GM21381 (cell line): ENCODE measurements around the gene SECTM1.

Experiments
- ATAC-seq: cut with Tn5 transposase; IDR thresholded peaks from one replicate; pipeline ENCODE4 v1.9.1; 2021; ENCODE audit warnings: mild to moderate bottlenecking, moderate library complexity; ENCODE audit not compliant: unreplicated experiment

The SECTM1 gene

DNA sequence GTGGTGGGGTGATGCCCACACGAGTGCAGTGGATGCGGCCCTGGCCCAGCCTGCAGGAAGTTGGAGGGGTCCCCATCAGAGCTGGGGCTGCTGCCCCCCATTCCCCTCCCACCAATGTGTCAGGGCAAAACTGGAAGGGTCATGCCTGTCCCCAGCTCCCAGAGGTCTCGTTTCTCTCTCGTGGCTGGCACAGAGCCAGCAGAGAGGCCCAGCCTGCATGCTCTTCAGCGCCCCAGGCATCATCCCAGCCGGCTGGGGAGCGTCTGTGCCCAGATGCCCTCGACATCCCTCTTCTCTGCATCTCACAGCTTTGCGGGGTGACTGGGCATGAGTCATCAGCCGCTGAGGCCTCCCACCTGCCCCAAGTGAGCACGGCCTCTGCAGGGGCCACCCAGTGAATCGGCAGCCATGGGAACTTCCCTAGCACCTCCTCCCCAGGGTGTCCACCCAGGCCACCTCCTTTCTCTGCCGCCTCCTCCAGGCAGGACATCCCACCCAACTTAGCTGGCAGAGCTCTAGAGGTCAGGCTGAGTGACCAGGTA is 50.3 kb downstream of the SECTM1 start:
- no peak for ATAC-seq

DNA sequence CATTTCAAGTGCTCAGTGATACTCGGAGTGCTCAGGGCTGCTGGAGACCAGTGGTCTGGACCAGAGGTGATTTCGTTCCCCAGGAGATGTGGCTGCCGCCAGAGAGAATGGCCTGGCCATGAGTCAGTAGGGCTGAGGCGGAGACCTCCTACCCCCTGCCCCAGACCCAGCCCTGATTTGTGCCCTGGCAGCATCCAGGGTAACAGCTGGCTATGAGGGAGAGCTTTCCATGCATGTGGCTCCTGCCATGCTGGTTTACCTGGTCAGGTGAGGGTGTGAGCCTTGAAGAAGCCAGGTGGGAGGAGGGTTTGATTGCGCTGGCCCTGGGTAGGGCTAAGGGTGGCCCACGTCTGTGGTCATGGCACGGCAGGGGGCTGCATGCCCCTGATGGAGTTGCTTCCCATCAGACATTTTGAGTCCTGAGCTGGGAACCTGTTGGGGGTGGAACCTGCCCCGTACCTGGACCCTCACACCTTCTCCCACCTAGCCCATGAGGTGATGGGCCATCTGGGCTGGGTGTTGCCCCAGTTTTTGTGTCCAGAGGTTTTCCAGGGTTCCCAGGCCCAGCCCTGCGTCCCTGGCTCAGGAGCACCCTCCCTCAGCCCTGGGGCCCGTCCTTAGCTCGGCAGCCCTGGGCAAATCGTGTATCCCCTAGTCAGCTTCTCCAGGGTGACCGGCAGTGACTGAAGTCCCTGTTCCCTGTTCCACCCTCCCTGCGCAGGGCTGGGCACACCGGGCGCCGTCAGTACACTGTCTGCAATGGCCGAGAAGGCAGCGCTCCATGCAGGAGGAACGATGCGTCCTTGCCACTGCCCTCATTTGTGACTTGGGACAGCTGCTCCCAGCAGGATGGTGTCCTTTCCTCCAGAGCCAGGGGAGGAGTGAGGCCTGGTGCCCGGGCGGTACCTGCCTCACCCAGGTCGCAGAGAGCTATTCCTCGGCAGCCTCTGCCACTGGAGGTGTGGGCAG is 51.0 kb downstream of the SECTM1 start:
- no peak for ATAC-seq

DNA sequence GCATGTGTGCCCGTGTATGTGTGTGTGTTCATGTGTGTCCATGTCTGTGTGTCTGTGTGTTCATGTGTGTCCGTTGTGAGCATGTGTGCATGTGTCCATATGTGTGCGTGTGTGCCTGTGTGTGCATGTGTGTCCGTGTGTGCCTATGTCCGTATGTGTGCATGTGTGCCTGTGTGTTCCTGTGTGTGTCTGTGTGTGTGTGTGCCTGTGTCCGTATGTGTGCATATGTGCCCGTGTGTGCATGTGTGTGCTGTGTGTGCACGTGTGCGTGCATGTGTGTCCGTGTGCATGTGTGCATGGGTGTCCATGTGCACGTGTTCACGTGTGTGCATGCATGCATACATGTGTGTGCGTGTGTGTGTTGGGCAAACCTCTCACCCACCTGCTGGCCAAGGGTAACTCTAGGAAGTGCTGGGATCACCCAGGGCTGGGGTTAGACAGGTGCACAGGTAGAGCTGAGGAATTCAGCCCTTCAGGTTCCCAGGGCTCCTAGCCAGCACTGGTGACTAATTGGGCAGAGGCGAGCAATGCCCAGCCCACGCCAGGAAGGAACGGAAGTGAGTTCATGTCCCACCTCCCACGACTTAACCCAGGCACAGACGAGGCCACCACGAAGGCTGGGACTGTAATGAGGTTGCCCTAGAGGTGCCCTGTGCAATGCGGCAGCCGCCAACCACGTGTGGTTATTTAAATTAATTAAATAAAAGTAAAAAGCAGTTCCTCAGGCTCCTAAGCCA is 51.9 kb downstream of the SECTM1 start:
- ATAC-seq = no peak

DNA sequence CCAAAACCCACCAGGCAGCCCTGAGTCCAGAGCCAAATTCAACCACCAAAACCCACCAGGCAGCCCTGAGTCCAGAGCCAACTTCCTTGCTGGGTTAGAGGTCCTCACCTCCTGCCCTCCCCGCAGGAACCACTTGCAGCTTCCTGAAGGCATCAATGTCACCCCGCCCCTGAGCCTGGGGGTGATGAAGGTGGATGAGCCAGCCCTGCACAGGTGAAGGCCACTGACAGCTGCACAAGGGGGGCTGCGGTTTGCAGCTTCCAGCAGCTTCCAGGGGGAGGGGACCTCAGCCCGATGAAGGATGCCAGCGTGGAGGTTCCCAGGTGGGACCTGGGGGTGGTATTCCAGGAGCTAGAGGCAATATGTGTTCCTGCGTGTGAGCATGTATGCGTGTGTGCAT is 52.5 kb downstream of the SECTM1 start:
- ATAC-seq = no peak

DNA sequence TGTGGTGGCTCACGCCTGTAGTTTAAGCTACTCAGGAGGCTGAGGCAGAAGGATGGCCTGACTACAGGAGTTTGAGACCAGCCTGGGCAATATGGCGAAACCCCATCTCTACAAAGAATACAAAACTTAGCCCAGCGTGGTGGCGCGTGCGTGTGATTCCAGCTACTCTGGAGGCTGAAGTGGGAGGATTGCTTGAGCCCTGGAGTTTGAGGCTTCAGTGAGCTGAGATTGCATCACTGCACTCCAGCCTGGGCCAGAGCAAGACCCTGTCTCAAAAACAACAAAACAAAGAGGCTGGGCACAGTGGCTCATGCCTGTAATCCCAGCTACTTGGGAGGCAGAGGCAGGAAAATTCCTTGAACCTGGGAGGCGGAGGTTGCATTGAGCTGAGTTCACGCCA is 53.0 kb downstream of the SECTM1 start:
- no peak for ATAC-seq

DNA sequence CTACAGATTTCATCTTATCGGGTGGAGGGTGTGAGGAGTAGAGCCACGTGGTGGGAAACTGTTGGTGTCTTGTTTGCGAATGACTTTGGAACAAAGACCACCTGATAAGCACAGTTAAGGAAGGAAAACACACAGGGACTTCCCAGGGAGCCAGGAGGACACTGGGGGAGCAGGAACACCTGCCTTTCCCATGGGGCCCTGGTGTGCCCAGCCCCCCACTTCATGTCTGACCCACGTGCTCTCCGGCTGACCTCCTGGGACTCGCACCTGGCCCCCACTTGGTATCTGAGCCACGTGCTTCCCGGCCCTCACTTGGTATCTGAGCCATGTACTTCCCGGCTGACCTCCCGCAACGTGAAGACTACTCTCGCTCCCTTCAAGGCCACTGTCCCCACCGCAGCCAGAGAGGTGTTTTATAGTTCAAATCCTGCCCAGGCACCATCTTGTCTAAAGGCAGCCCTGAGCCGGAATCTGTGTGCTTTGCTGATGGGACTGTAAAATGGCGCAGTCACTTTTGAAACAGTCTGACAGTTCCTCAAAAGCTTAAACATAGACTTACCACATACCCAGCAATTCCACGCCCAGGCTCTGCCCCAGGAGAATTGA is 54.7 kb downstream of the SECTM1 start:
- ATAC-seq = no peak

DNA sequence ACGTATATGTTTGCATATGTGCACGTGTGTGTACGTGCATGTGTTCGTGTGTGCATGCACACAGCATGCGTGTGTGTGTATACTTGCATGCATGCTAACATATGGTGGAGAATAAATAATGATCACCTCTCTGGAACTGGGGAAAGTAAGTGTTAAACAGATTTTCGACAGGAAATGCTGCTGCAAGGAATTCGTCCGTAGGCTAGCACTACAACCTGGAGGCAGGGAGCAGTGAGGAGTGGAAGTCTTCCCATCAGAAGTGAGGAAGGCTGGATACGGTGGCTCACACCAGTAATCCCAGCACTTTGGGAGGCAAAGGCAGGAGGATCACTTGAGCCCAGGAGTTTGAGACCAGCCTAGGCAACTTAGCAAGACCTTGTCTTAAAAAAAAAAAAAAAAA is 55.3 kb downstream of the SECTM1 start:
- no peak for ATAC-seq

DNA sequence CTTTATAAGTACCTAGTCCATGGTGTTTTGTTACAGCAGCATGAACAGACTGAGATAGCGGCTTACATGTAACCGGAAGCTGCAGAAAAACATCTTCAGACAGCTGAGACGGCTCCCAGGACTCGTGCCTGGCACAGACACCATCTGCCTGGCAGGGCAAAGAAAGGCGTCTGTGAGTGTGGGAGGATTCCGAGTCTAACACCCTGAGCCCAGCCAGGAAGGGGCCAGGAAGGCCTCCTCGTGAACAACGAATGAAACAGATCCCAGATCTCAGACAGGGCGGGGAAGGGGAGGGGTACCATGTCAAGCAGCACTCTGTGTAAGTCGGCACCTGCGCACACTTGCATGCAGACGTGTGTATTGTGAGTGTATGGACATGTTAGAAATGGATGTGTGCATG is 55.7 kb downstream of the SECTM1 start:
- ATAC-seq = no peak

DNA sequence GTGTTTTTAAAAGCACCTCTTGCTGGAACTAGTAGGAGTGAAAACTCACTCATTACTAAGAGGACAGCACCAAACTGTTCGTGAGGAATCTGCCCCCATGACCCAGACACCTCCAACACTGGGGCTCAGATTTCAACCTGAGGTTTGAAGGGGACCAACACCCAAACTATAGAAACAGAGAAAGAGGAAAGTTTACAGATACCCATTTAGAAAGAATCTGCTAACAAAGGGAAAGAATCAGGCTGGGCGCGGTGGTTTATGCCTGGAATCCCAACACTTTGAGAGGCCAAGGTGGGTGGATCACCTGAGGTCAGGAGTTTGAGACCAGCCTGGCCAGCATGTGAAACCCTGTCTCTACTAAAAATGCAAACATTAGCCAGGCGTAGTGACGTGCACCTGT is 56.6 kb downstream of the SECTM1 start:
- no peak for ATAC-seq

DNA sequence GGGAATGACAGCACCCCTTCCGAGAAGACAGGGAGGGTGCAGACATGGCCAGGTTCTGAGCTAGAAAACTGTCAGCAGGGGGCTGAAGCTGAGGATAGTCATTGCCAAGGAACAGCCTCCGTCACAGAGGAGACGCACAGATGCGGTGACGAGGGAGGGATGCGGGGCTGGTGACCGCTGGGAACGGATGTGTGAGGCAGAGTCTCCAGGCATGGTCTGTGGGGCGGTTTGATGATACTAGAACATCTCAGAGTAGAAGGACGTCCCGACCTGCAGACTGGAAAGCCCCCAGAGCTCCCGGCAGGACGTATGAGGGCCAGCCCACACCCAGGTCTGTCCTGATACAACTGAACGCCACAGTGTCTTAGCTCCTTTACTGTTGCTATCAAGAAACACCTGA is 58.2 kb downstream of the SECTM1 start:
- no peak for ATAC-seq

DNA sequence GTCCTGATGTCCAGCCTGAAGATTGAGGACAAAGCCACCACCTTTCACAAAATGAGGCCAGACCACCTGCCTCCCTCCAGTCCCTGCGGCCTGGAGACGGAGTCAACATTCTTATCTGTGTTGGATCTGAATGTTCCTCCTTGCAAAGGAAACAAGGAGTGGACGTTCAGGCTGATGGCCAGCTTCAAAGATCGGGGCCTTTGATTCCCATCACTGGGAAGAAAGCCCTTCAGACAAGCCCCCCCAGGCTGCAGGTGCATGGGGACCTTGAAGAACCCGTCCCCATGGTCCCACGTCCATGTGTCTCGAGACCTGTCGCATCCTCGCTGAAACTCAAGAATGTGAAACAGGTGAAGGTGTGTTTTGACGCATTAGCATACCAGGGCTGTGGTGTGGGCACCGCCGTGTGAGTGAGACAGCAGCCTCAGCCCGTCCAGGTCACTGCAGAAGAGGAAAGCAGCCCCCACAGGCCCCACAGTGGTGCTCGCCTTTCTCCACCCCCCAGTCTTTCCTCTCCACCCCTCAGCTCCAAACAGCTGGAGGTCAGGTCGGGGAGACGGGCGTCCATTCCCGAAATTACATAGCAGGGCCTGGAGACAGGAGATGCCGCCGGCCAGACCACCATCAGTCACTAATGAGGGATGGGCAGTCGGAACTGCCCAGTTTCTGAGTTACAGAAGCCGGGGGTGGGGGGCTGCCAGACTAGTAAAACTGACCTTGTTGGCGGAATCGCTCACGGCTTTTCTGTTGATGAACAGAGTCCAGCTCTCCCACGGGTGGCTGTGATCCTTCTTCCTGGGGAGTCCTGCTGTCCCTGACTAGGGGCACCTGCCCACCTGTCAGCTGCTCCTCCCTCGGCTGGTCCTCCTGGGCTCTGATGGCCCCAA is 59.2 kb downstream of the SECTM1 start:
- no peak for ATAC-seq

DNA sequence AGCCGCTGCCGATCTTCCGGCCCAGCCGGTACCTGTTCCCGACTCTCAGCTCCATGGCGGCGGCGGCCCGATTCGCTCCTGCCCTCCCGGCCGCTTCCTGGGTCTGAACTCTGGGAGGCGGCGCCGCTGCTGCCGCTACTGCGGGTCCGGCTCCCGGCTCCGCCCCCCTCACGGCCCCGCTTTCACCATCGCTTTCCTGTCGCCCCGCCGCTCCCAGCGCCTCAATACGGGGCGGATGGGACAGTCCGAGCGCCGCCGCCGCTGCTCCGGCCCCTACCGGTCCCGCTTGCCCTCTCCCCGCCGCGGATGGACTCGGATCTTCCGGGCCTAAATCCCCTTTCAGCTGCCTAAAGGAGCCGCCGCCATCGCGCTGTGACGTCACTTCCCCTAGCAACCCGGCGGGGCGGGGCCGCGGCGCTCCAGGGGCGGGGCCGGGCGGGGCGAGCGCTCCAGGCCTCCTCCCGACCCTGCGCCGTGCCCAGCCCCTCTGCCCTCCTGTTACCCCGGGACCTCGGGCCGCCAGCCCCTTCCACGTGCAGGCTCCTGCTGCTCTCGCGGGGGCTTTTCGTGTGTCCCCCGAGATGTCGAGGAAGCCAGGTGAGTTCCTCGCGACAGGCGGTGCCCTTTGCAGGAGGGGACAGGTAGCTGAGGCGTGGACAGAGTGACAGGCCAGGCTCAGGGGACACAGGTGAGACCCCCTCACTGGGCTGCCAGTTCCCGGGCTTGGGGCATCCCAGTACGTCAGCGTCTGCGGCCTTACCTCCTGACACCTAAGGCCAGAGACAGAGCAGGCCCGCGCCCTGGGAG is 60.0 kb downstream of the SECTM1 start, which contains the start of gene CSNK1D:
CSNK1D (minus strand) TSS at position 374 of the 807 bp plus-strand sequence; CDS start at position 55, 319 bp downstream.
- peak; percentile 71 for ATAC-seq

DNA sequence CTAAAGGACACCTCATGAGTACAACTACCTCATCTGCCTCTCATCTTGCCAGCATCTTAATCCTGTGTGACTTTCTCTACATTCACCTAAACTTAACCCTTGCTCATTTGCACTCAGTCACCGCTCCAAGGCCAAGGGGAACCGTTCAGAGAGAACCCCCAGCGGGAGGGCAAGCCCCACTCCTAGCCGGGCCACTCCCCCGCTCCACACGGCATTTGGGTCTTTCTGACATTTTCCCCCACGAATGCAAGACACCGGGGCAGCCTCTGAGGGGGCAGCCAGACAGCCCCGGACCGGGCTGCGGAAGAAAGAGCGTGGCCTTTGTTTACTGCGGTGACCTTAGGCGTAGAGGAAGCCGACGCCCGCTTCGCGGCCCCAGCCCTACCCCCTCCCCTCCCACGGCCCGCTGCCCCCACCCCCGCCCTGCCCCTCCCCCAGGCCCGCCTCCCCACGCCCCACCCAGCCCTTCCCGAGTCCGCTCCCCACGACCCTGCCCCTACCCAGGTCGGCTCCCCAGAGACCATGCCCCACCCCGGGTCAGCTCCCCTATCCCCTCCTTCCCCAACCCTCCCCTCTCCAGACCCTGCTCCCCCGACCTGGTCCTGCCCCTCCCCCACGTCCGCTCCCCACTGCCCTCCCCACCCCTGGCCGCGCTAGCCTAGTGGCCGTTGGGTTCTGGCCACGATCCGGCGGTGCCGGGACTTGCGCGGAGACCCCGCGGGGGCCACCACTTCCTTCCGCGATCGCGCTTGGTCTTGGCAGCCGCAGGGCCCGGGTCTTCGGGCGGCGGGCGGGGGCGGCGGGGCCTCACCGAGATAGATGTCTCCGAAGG is 60.9 kb downstream of the SECTM1 start:
- ATAC-seq = peak; percentile 16

DNA sequence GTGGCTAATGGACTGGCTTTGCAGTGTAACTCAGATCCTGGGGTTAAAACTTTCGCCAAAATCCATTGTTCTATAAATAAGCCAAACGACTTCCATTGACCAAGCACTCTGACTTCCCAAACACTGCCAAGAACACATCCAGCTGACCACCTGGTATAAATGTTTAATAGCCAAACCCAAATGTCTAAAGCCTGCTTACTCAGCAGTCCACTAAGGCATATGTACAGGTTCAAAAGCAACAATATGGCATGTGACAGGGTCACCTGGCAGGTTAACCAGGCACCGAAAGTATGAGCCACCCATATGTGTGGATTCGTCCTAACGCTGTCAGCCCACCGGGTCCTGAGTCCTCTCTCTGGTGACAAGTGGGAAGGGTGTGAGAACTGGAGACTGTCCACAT is 62.2 kb downstream of the SECTM1 start:
- ATAC-seq = no peak
